A549 (cell line): ENCODE data around the gene KCNB1. TPM values are rescaled to one million over a fixed set of nuclear protein-coding genes. Genes with fewer than 3 reads are reported as not detected.

Experiments used
- ATAC-seq, 2 experiments: fragments of 200-7000 bp in 1 of 2; fragments of >200 bp in 1 of 2; cut with Nextera tagmentation in 1 of 2; cut with Tn5 transposase in 1 of 2; 3 replicates each; pipeline versions ENCODE4 v1.8.0 to v1.9.1; 2018 to 2020; ENCODE audit warnings: mild to moderate bottlenecking in 1 of 2, moderate library complexity in 1 of 2
- CTCF ChIA-PET: fragments of 300-600 bp; sonication (Branson Sonifier 250); formaldehyde crosslinking; extraction: SDS; loops from one replicate; lab custom pipeline; 2021; ENCODE audit warnings: antibody characterized with exemption, inconsistent platforms; lab: Yijun Ruan, JAX
- POLR2A ChIA-PET: fragments of 350-600 bp; formaldehyde crosslinking; extraction: SDS; loops from one replicate; lab custom pipeline; 2021; ENCODE audit warnings: antibody characterized with exemption, inconsistent platforms; lab: Yijun Ruan, JAX
- DNase-seq, 2 experiments: peaks; one replicate each; pipeline versions ENCODE4 v3.0.0 to v3.0.0-alpha.2; 2011 to 2016; ENCODE audit warnings: low read depth in 1 of 2, low spot score in 1 of 2
- FAIRE-seq: peaks from 2 replicates; lab custom pipeline; 2011; peaks lifted over from hg19 to GRCh38; lab: Jason Lieb, UNC
- H3K27ac ChIP-seq, 2 experiments: fragments of >200 bp; sonication (Bioruptor Twin); formaldehyde crosslinking; 3 replicates each; pipeline ENCODE4 v1.5.1; 2016 to 2017
- H3K4me1 ChIP-seq: fragments of >200 bp; sonication (Bioruptor Twin); formaldehyde crosslinking; 3 replicates; pipeline ENCODE4 v1.6.1; 2016
- H3K4me2 ChIP-seq: fragments of >200 bp; sonication (Bioruptor Twin); formaldehyde crosslinking; 3 replicates; pipeline ENCODE4 v1.6.1; 2016
- H3K4me3 ChIP-seq: fragments of >200 bp; sonication (Bioruptor Twin); formaldehyde crosslinking; 3 replicates; pipeline ENCODE4 v1.5.1; 2016
- H3K9me3 ChIP-seq: fragments of >200 bp; sonication (Bioruptor Twin); formaldehyde crosslinking; 3 replicates; pipeline ENCODE4 v1.6.1; 2016
- BCL3 ChIP-seq: fragments of >200 bp; sonication (Bioruptor Twin); formaldehyde crosslinking; IDR thresholded peaks from 3 replicates; pipeline ENCODE4 v1.6.1; 2016
- CBX8 ChIP-seq: fragments of 200-600 bp; sonication (generic); IDR thresholded peaks from 2 replicates; pipeline ENCODE4 v1.6.1; 2016
- CHD4 ChIP-seq: fragments of 200-600 bp; sonication (generic); IDR thresholded peaks from 2 replicates; pipeline ENCODE4 v1.6.1; 2016; ENCODE audit warnings: antibody characterized with exemption, mild to moderate bottlenecking, borderline replicate concordance
- EHMT2 ChIP-seq: fragments of 200-600 bp; sonication (generic); IDR thresholded peaks from 2 replicates; pipeline ENCODE4 v1.6.1; 2016; ENCODE audit warnings: antibody characterized with exemption, low read depth, mild to moderate bottlenecking, moderate library complexity
- ESRRA ChIP-seq: fragments of 150-350 bp; IDR thresholded peaks from 2 replicates; pipeline ENCODE4 v1.6.1; 2014; ENCODE audit warnings: mild to moderate bottlenecking, low read length, borderline replicate concordance
- FOSB ChIP-seq: fragments of 250-450 bp; sonication (Bioruptor Pico); IDR thresholded peaks from 2 replicates; pipeline ENCODE4 v1.5.0; 2020; ENCODE audit warnings: mild to moderate bottlenecking, moderate library complexity
- FOXS1 ChIP-seq: fragments of 250-450 bp; sonication (Bioruptor Pico); IDR thresholded peaks from 2 replicates; pipeline ENCODE4 v1.5.0; 2020; ENCODE audit warnings: mild to moderate bottlenecking, moderate library complexity
- HOXB5 ChIP-seq: fragments of 250-450 bp; sonication (Bioruptor Pico); IDR thresholded peaks from 2 replicates; pipeline ENCODE4 v1.5.0; 2020; ENCODE audit warnings: mild to moderate bottlenecking, moderate library complexity
- JUN ChIP-seq, 2 experiments: fragments of >200 bp; sonication (Bioruptor Twin); formaldehyde crosslinking; IDR thresholded peaks; 2 replicates in 1 of 2; 3 replicates in 1 of 2; pipeline ENCODE4 v1.6.1; 2016 to 2017
- MAZ ChIP-seq: fragments of 150-350 bp; IDR thresholded peaks from 2 replicates; pipeline ENCODE4 v1.6.1; 2014; ENCODE audit warnings: antibody characterized with exemption, low read depth, low read length, borderline replicate concordance
- PHF8 ChIP-seq: fragments of 200-600 bp; sonication (generic); IDR thresholded peaks from 2 replicates; pipeline ENCODE4 v1.6.1; 2016; ENCODE audit warnings: low read depth, mild to moderate bottlenecking, antibody characterized with exemption, moderate library complexity, borderline replicate concordance
- POLR2AphosphoS2 ChIP-seq: conservative IDR thresholded peaks from 2 replicates; pipeline ENCODE4 v1.6.1; 2012; ENCODE audit warnings: low read length, improper control_type of control experiment, inconsistent platforms
- RAD21 ChIP-seq, 2 experiments: fragments of >200 bp in 1 of 2; sonication (Bioruptor Twin) in 1 of 2; formaldehyde crosslinking in 1 of 2; IDR thresholded peaks in 1 of 2; conservative IDR thresholded peaks in 1 of 2; 2 replicates in 1 of 2; 3 replicates in 1 of 2; pipeline ENCODE4 v1.6.1; 2012 to 2018; ENCODE audit warnings: inconsistent platforms in 1 of 2
- RARB ChIP-seq: fragments of 250-450 bp; sonication (Bioruptor Pico); IDR thresholded peaks from 2 replicates; pipeline ENCODE4 v1.8.0; 2021; ENCODE audit warnings: mild to moderate bottlenecking, moderate library complexity
- SREBF2 ChIP-seq: fragments of 450-650 bp; IDR thresholded peaks from 2 replicates; pipeline ENCODE4 v1.6.1; 2014; ENCODE audit warnings: mild to moderate bottlenecking, moderate library complexity
- ZC3H11A ChIP-seq: fragments of 450-650 bp; IDR thresholded peaks from 2 replicates; pipeline ENCODE4 v1.6.1; 2014; ENCODE audit warnings: antibody characterized with exemption, mild to moderate bottlenecking
- ZNF302 ChIP-seq: fragments of 250-450 bp; sonication (Bioruptor Pico); IDR thresholded peaks from 2 replicates; pipeline ENCODE4 v1.9.0; 2021; ENCODE audit warnings: inconsistent platforms, mild to moderate bottlenecking, moderate library complexity
- ZSCAN20 ChIP-seq: fragments of 250-450 bp; sonication (Bioruptor Pico); IDR thresholded peaks from 2 replicates; pipeline ENCODE4 v1.8.0; 2022; ENCODE audit warnings: mild to moderate bottlenecking, moderate library complexity
- WGBS: methylation state at CpG from one replicate; pipeline ENCODE4 v1.1.6; 2017; ENCODE audit errors: missing lambda C conversion rate; 5-methylcytosine and 5-hydroxymethylcytosine counted together
- polyA plus RNA-seq, 4 experiments: library from polyadenylated mRNA; depleted of rRNA in 3 of 4; stranded (reverse); fragments of >200 nt; fragmentation: RNase III in 1 of 4; extraction: RNeasy Plus Mini Kit Qiagen cat#74134 plus additional on column Dnase treatment in 1 of 4; gene quantifications; 2 replicates in 3 of 4; 3 replicates in 1 of 4; pipeline ENCODE4 v1.2.3, GENCODE V29; 2011 to 2017
- TF ChIP-seq, protein P1 (sequence below): fragments of 200-600 bp; sonication (generic); IDR thresholded peaks from 2 replicates; pipeline ENCODE4 v1.6.1; 2016; ENCODE audit warnings: antibody characterized with exemption, mild to moderate bottlenecking, moderate library complexity

KCNB1 gene
- polyA plus RNA-seq, 2 of the 4 experiments (the other 2 are of a cell fraction), result 0.12 to 0.28 TPM

DNA sequence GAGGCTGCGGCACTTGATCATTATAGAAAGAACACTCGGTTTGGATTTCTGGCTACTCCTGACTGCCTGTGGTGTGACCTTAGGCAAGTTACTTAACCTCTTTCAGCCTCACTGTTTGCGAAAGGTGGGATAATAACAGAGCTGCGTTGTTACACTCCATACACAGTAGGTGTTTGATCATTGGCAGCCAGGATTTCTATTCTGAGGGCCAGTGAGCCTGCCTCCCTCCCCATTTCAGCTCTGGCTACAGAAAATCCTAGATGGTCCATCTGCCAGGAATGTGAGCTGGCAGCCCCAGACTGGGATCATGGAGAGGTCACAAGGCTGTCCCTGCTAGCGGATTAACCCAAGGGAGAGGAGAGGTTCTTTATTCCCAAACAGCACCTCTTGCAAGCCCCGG, 2.7 kb downstream of the KCNB1 start:
- Histone ChIP-seq H3K9me3 (no peaks in the 10 kb centered on the region), H3K4me1 (peaks cover 18% of the 10 kb centered on the region; the same call in 2 of the 3 replicates), H3K27ac (no peak overlapping the region), H3K4me2 (no peak overlapping the region), H3K4me3 (no peak overlapping the region)
- no peak for ATAC-seq
- no peak for TF ChIP-seq PHF8
- TF ChIP-seq ZC3H11A, result no peak
- no peak for TF ChIP-seq HOXB5 (CRISPR knock-in tag)
- TF ChIP-seq SREBF2, result no peak
- TF ChIP-seq, protein P1, sequence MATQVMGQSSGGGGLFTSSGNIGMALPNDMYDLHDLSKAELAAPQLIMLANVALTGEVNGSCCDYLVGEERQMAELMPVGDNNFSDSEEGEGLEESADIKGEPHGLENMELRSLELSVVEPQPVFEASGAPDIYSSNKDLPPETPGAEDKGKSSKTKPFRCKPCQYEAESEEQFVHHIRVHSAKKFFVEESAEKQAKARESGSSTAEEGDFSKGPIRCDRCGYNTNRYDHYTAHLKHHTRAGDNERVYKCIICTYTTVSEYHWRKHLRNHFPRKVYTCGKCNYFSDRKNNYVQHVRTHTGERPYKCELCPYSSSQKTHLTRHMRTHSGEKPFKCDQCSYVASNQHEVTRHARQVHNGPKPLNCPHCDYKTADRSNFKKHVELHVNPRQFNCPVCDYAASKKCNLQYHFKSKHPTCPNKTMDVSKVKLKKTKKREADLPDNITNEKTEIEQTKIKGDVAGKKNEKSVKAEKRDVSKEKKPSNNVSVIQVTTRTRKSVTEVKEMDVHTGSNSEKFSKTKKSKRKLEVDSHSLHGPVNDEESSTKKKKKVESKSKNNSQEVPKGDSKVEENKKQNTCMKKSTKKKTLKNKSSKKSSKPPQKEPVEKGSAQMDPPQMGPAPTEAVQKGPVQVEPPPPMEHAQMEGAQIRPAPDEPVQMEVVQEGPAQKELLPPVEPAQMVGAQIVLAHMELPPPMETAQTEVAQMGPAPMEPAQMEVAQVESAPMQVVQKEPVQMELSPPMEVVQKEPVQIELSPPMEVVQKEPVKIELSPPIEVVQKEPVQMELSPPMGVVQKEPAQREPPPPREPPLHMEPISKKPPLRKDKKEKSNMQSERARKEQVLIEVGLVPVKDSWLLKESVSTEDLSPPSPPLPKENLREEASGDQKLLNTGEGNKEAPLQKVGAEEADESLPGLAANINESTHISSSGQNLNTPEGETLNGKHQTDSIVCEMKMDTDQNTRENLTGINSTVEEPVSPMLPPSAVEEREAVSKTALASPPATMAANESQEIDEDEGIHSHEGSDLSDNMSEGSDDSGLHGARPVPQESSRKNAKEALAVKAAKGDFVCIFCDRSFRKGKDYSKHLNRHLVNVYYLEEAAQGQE, result no peak
- TF ChIP-seq POLR2AphosphoS2, result no peak
- 63% methylated on average over 5 of the region's 6 CpGs for WGBS
- no peak for DNase-seq
- FAIRE-seq, result no peak
- ChIA-PET CTCF (interaction anchor here (8.0 to 13.2 kb wide), 2 partner anchors 21 to 146 kb away, joined by 175 to 291 read pairs; no protein-coding TSS in a partner anchor), POLR2A (no interaction called here)

GRCh38 chr20:49478754-49479689, 3.4 kb downstream of the KCNB1 start:
- 43% methylated on average over 5 of the region's 5 CpGs for WGBS
- CTCF ChIA-PET, result interaction anchor here (0.8 to 13.2 kb wide), 3 partner anchors 22 to 145 kb away, joined by 3 to 291 read pairs (median 175); no protein-coding TSS in a partner anchor

More at GRCh38 chr20:49478754-49479689, 3.4 kb downstream of the KCNB1 start:
- H3K27ac ChIP-seq, result no peak overlapping the region
- DNase-seq (no peak), FAIRE-seq (no peak), ATAC-seq (no peak)
- no peak overlapping the region; the same call in 2 of the 3 replicates for H3K4me2 ChIP-seq
- POLR2A ChIA-PET, result no interaction called here
- H3K4me3 ChIP-seq, result no peak overlapping the region
- H3K9me3 ChIP-seq, result no peaks in the 10 kb centered on the region
- H3K4me1 ChIP-seq, result peaks cover 18% of the 10 kb centered on the region; the same call in 2 of the 3 replicates
- TF ChIP-seq ZC3H11A (no peak), EHMT2 (no peak), RAD21 (conservative IDR thresholded peaks at IDR 0.05 in 1 of 2, IDR thresholded peaks at IDR 0.05 in 1 of 2) (no peak), MAZ (no peak), ZNF302 (CRISPR knock-in tag) (no peak), ESRRA (no peak), FOXS1 (no peak), CHD4 (no peak), ZSCAN20 (CRISPR knock-in tag) (no peak), CBX8 (no peak), RARB (CRISPR knock-in tag) (no peak), POLR2AphosphoS2 (no peak), JUN (IDR thresholded peaks at IDR 0.05) (no peak), BCL3 (no peak), FOSB (CRISPR knock-in tag) (no peak)
- TF ChIP-seq, protein P1, result no peak
- TF ChIP-seq, all 56 proteins: peak for 0
